Mammary epithelial cell (primary cell): Measurements from ENCODE around the gene TMEM50B.

ENCODE experiments used
- EZH2 ChIP-seq: IDR thresholded peaks from 2 replicates; pipeline ENCODE4 v1.6.1; 2012; ENCODE audit warnings: low read length, inconsistent platforms, borderline replicate concordance
- TF ChIP-seq, protein P1 (sequence below), 2 donors: IDR thresholded peaks in 1 of 2; conservative IDR thresholded peaks in 1 of 2; 2 replicates each; pipeline ENCODE4 v1.5.1; 2011 to 2012; ENCODE audit warnings: inconsistent platforms in 2 of 2, low read length in 2 of 2, mild to moderate bottlenecking in 2 of 2, control low read depth in 1 of 2, low read depth in 1 of 2; ENCODE audit not compliant: insufficient read depth in 1 of 2; ENCODE audit errors: extremely low read depth in 1 of 2

DNA sequence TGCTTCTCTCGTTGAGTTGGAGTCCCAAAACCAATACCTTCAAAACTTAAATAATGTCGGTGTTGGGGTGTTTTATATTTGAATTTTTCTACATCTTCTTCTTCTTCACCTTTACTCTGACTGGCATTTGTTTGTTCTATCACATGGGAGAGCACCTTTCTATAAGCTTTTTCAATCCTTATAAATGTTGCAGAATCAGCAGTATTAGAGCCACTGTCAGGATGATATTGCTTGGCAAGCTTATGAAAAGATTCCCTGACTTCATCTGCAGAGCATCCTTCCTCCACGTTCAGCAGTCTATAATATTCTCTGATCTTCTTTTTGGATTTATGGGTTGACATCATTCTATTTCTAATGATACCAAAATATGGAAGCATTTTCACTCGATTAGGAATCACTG, 9.2 kb upstream of the TMEM50B start:
- TF ChIP-seq, protein P1, sequence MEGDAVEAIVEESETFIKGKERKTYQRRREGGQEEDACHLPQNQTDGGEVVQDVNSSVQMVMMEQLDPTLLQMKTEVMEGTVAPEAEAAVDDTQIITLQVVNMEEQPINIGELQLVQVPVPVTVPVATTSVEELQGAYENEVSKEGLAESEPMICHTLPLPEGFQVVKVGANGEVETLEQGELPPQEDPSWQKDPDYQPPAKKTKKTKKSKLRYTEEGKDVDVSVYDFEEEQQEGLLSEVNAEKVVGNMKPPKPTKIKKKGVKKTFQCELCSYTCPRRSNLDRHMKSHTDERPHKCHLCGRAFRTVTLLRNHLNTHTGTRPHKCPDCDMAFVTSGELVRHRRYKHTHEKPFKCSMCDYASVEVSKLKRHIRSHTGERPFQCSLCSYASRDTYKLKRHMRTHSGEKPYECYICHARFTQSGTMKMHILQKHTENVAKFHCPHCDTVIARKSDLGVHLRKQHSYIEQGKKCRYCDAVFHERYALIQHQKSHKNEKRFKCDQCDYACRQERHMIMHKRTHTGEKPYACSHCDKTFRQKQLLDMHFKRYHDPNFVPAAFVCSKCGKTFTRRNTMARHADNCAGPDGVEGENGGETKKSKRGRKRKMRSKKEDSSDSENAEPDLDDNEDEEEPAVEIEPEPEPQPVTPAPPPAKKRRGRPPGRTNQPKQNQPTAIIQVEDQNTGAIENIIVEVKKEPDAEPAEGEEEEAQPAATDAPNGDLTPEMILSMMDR (conservative IDR thresholded peaks at IDR 0.05 in 1 of 2, IDR thresholded peaks at IDR 0.05 in 1 of 2; ENCODE audit: extremely low read depth in 1 of 2, insufficient read depth in 1 of 2, low read depth in 1 of 2, low read length in 2 of 2), result no peak
- no peak for TF ChIP-seq EZH2
